Lower leg skin (tissue), 3 donors: ENCODE measurements around the gene AKAP4.

Experiments used
- CTCF ChIP-seq, 3 donors: fragments of 450-650 bp; IDR thresholded peaks; one replicate each; pipeline ENCODE4 v1.5.1; 2016; ENCODE audit warnings: antibody characterized with exemption in 3 of 3, mild to moderate bottlenecking in 3 of 3, moderate library complexity in 2 of 3
- POLR2A ChIP-seq, 2 donors: fragments of 450-650 bp; IDR thresholded peaks; one replicate each; pipeline ENCODE4 v1.6.1; 2016 to 2017; ENCODE audit warnings: antibody characterized with exemption in 2 of 2, mild to moderate bottlenecking in 1 of 2, moderate library complexity in 1 of 2

GRCh38 chrX:50206753-50207152 is 5.9 kb upstream of the AKAP4 start:
- TF ChIP-seq CTCF (IDR thresholded peaks at IDR 0.05) (no peak), POLR2A (IDR thresholded peaks at IDR 0.05) (no peak)
